HCT116 (cell line): Measurements from ENCODE around the gene DENND4C. TPM values are rescaled to one million over a fixed set of nuclear protein-coding genes. Genes with fewer than 3 reads are reported as not detected.

ENCODE experiments used
- ATAC-seq: fragments of 200-7000 bp; cut with Tn5 transposase; 2 replicates; pipeline ENCODE4 v1.9.1; 2020; ENCODE audit warnings: mild to moderate bottlenecking, moderate library complexity
- BruUV-seq: library from RNA; stranded (reverse); fragments of 400-500 nt; replicated peaks from 2 replicates; lab custom pipeline; 2021; lab: Mats Ljungman, UMichigan
- CTCF ChIA-PET: fragments of 300-600 bp; sonication (Branson Sonifier 250); formaldehyde crosslinking; loops from one replicate; lab custom pipeline; 2021; ENCODE audit warnings: antibody characterized with exemption; lab: Charles Lee
- POLR2A ChIA-PET: fragments of 300-600, 350-600 bp; sonication (Branson Sonifier 250); formaldehyde crosslinking; loops from one replicate; lab custom pipeline; 2021; ENCODE audit warnings: antibody characterized with exemption; lab: Charles Lee
- RAD21 ChIA-PET, 2 experiments: fragments of 300-600 bp; sonication (Branson Sonifier 250); formaldehyde crosslinking; loops; one replicate each; lab custom pipeline; 2023; ENCODE audit warnings: low total read pairs in 2 of 2; ENCODE audit not compliant: uncharacterized antibody in 2 of 2, unreplicated experiment in 2 of 2, low non-redundant PET in 1 of 2; lab: Charles Lee
- DNase-seq: peaks from one replicate; pipeline ENCODE4 v3.0.0-alpha.2; 2010; ENCODE audit warnings: low read depth, low spot score
- H2AFZ ChIP-seq: fragments of 200-600 bp; shearing (Covaris generic), sonication (generic); 2 replicates; pipeline ENCODE4 v1.6.1; 2017; ENCODE audit warnings: low read depth, mixed run types, mixed read lengths, antibody characterized with exemption, low read length; ENCODE audit not compliant: poor library complexity, severe bottlenecking
- H3K27ac ChIP-seq: 2 replicates; pipeline ENCODE4 v1.5.1; 2012; ENCODE audit warnings: low read depth, low read length
- H3K27me3 ChIP-seq: fragments of 200-600 bp; sonication (generic); 2 replicates; pipeline ENCODE4 v1.6.1; 2016; ENCODE audit warnings: mixed run types, low read length, mixed read lengths; ENCODE audit not compliant: insufficient read depth
- H3K36me3 ChIP-seq, 2 experiments: fragments of 200-500 bp in 1 of 2; fragments of 200-600 bp in 1 of 2; sonication (Bioruptor generic) in 1 of 2; sonication (generic) in 1 of 2; 2 replicates each; pipeline versions ENCODE4 v1.5.1 to v1.6.1; 2014 to 2016; ENCODE audit warnings: low read length in 2 of 2, inconsistent platforms in 1 of 2, mixed read lengths in 1 of 2, mixed run types in 1 of 2; ENCODE audit not compliant: insufficient read depth in 2 of 2, control insufficient read depth in 1 of 2
- H3K4me1 ChIP-seq, 2 experiments: fragments of 200-600 bp in 1 of 2; sonication (generic) in 1 of 2; 2 replicates each; pipeline versions ENCODE4 v1.5.1 to v1.6.1; 2012 to 2017; ENCODE audit warnings: low read length in 2 of 2, inconsistent platforms in 1 of 2, mild to moderate bottlenecking in 1 of 2, mixed read lengths in 1 of 2, mixed run types in 1 of 2, moderate library complexity in 1 of 2; ENCODE audit not compliant: insufficient read depth in 2 of 2, control insufficient read depth in 1 of 2
- H3K4me2 ChIP-seq: fragments of 200-600 bp; sonication (generic); 2 replicates; pipeline ENCODE4 v1.6.1; 2017; ENCODE audit warnings: mixed run types, low read length, mixed read lengths
- H3K4me3 ChIP-seq, 2 experiments: fragments of 200-600 bp in 1 of 2; sonication (generic) in 1 of 2; replicated peaks in 1 of 2; 2 replicates each; pipeline ENCODE4 v1.5.1; 2011 to 2016; ENCODE audit warnings: low read length in 2 of 2, control low read depth in 1 of 2, low read depth in 1 of 2, mild to moderate bottlenecking in 1 of 2, mixed read lengths in 1 of 2, mixed run types in 1 of 2
- H3K79me2 ChIP-seq: fragments of 200-600 bp; sonication (generic); 2 replicates; pipeline ENCODE4 v1.6.1; 2017; ENCODE audit warnings: mild to moderate bottlenecking, mixed run types, low read length, moderate library complexity, mixed read lengths; ENCODE audit not compliant: insufficient read depth
- H3K9ac ChIP-seq: fragments of 200-600 bp; sonication (generic); 2 replicates; pipeline ENCODE4 v1.6.1; 2016; ENCODE audit warnings: low read length, mixed read lengths
- H3K9me2 ChIP-seq: fragments of 200-600 bp; sonication (generic), shearing (Covaris generic); 2 replicates; pipeline ENCODE4 v1.6.1; 2017; ENCODE audit warnings: mixed run types, mild to moderate bottlenecking, moderate library complexity; ENCODE audit not compliant: insufficient read depth
- H3K9me3 ChIP-seq, 2 experiments: fragments of 200-500 bp in 1 of 2; fragments of 200-600 bp in 1 of 2; sonication (Bioruptor generic) in 1 of 2; sonication (generic) in 1 of 2; 2 replicates each; pipeline ENCODE4 v1.6.1; 2014 to 2017; ENCODE audit warnings: low read length in 2 of 2, mixed read lengths in 2 of 2, inconsistent platforms in 1 of 2, low read depth in 1 of 2, mild to moderate bottlenecking in 1 of 2, mixed run types in 1 of 2, moderate library complexity in 1 of 2; ENCODE audit not compliant: control insufficient read depth in 1 of 2, insufficient read depth in 1 of 2
- H4K20me1 ChIP-seq: fragments of 200-600 bp; sonication (generic), shearing (Covaris generic); 2 replicates; pipeline ENCODE4 v1.6.1; 2017; ENCODE audit warnings: mixed run types, mild to moderate bottlenecking, moderate library complexity; ENCODE audit not compliant: insufficient read depth
- ATF3 ChIP-seq: IDR thresholded peaks from 2 replicates; pipeline ENCODE4 v1.6.1; 2012
- CEBPB ChIP-seq: IDR thresholded peaks from 2 replicates; pipeline ENCODE4 v1.6.1; 2012; ENCODE audit warnings: low read depth
- CTCF ChIP-seq, 3 experiments: fragments of 200-600 bp in 1 of 3; sonication (generic) in 1 of 3; IDR thresholded peaks in 2 of 3; conservative IDR thresholded peaks in 1 of 3; 2 replicates each; pipeline ENCODE4 v1.5.1; 2012 to 2017; ENCODE audit warnings: low read depth in 2 of 3, low read length in 2 of 3, antibody characterized with exemption in 1 of 3, borderline replicate concordance in 1 of 3, control low read depth in 1 of 3, mild to moderate bottlenecking in 1 of 3, mixed read lengths in 1 of 3, mixed run types in 1 of 3, moderate library complexity in 1 of 3; ENCODE audit not compliant: insufficient read depth in 1 of 3
- EGR1 ChIP-seq: IDR thresholded peaks from 2 replicates; pipeline ENCODE4 v1.6.1; 2012; ENCODE audit warnings: low read depth
- ELF1 ChIP-seq: IDR thresholded peaks from 2 replicates; pipeline ENCODE4 v1.6.1; 2012; ENCODE audit warnings: low read depth, borderline replicate concordance
- EZH2phosphoT487 ChIP-seq: fragments of 200-600 bp; IDR thresholded peaks from 2 replicates; pipeline ENCODE4 v1.6.1; 2018; ENCODE audit warnings: antibody characterized with exemption, borderline replicate concordance
- JUND ChIP-seq: IDR thresholded peaks from 2 replicates; pipeline ENCODE4 v1.6.1; 2012
- POLR2A ChIP-seq: IDR thresholded peaks from 2 replicates; pipeline ENCODE4 v1.7.0; 2011; ENCODE audit warnings: borderline replicate concordance; ENCODE audit not compliant: insufficient read depth, insufficient read length; ENCODE audit errors: extremely low read depth
- POLR2AphosphoS5 ChIP-seq: IDR thresholded peaks from 2 replicates; pipeline ENCODE4 v1.6.1; 2011; ENCODE audit warnings: mild to moderate bottlenecking, low read depth, low read length, moderate library complexity
- RAD21 ChIP-seq: IDR thresholded peaks from 2 replicates; pipeline ENCODE4 v1.6.1; 2012; ENCODE audit warnings: low read depth, mild to moderate bottlenecking
- SIN3A ChIP-seq: IDR thresholded peaks from 2 replicates; pipeline ENCODE4 v1.6.1; 2012; ENCODE audit warnings: low read depth
- SRF ChIP-seq: IDR thresholded peaks from 2 replicates; pipeline ENCODE4 v1.6.1; 2012; ENCODE audit warnings: low read depth
- TCF7L2 ChIP-seq: IDR thresholded peaks from 2 replicates; pipeline ENCODE4 v1.7.0; 2011; ENCODE audit warnings: borderline replicate concordance, inconsistent platforms; ENCODE audit not compliant: insufficient read depth, insufficient read length; ENCODE audit errors: extremely low read depth
- YY1 ChIP-seq: IDR thresholded peaks from 2 replicates; pipeline ENCODE4 v1.6.1; 2011; ENCODE audit warnings: low read length, low read depth, moderate library complexity, mild to moderate bottlenecking; ENCODE audit not compliant: insufficient replicate concordance; ENCODE audit errors: extremely low read depth
- intact Hi-C: fragments of 100-400 bp; cut with micrococcal nuclease; formaldehyde crosslinking; loops from 2 replicates; pipeline ENCODE4 v1.10.0; 2022
- total RNA-seq: library from RNA; stranded (reverse); gene quantifications from one replicate; pipeline ENCODE4 v1.2.1, GENCODE V29; 2021; ENCODE audit not compliant: unreplicated experiment
- TF ChIP-seq, protein P1 (sequence below): IDR thresholded peaks from 2 replicates; pipeline ENCODE4 v1.6.1; 2011; ENCODE audit warnings: mild to moderate bottlenecking, low read length, moderate library complexity; ENCODE audit not compliant: insufficient replicate concordance; ENCODE audit errors: extremely low read depth
- TF ChIP-seq, protein P2 (sequence below): IDR thresholded peaks from 2 replicates; pipeline ENCODE4 v1.6.1; 2012; ENCODE audit warnings: low read depth

The DENND4C gene
- total RNA-seq, 1 experiment from 2014 or later, result 20.9 TPM

DNA sequence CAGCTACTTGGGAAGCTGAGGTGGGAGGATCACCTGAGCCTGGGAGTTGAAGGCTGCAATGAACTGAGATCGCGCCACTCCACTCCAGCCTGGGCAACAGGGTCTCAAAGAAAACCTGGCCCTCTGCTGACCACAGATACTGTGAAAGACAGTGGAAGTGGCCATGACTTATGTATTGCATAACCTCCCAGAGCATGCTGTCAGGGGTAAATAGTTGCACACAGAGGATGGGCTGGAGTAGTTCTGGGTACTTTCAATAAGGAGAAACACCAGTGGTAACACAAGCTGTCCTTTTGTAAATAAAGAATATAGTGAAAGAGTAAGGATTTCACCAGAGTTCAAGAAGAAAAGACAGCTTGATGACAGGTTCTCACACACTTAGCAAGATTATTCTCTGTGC, 180.1 kb downstream of the DENND4C start:
- no peak for DNase-seq
- H4K20me1 ChIP-seq, result no peaks in the 10 kb centered on the region
- no peaks in the 10 kb centered on the region for H3K9me3 ChIP-seq
- no peak for TF ChIP-seq CEBPB
- TF ChIP-seq POLR2AphosphoS5, result no peak
- no peak for TF ChIP-seq YY1
- TF ChIP-seq EGR1, result no peak
- no peak for TF ChIP-seq SRF
- TF ChIP-seq RAD21, result no peak
- TF ChIP-seq, protein P1, sequence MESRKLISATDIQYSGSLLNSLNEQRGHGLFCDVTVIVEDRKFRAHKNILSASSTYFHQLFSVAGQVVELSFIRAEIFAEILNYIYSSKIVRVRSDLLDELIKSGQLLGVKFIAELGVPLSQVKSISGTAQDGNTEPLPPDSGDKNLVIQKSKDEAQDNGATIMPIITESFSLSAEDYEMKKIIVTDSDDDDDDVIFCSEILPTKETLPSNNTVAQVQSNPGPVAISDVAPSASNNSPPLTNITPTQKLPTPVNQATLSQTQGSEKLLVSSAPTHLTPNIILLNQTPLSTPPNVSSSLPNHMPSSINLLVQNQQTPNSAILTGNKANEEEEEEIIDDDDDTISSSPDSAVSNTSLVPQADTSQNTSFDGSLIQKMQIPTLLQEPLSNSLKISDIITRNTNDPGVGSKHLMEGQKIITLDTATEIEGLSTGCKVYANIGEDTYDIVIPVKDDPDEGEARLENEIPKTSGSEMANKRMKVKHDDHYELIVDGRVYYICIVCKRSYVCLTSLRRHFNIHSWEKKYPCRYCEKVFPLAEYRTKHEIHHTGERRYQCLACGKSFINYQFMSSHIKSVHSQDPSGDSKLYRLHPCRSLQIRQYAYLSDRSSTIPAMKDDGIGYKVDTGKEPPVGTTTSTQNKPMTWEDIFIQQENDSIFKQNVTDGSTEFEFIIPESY, result no peak
- TF ChIP-seq EZH2phosphoT487, result no peak
- no peak for TF ChIP-seq ATF3
- no peak for TF ChIP-seq POLR2A
- TF ChIP-seq, protein P2, sequence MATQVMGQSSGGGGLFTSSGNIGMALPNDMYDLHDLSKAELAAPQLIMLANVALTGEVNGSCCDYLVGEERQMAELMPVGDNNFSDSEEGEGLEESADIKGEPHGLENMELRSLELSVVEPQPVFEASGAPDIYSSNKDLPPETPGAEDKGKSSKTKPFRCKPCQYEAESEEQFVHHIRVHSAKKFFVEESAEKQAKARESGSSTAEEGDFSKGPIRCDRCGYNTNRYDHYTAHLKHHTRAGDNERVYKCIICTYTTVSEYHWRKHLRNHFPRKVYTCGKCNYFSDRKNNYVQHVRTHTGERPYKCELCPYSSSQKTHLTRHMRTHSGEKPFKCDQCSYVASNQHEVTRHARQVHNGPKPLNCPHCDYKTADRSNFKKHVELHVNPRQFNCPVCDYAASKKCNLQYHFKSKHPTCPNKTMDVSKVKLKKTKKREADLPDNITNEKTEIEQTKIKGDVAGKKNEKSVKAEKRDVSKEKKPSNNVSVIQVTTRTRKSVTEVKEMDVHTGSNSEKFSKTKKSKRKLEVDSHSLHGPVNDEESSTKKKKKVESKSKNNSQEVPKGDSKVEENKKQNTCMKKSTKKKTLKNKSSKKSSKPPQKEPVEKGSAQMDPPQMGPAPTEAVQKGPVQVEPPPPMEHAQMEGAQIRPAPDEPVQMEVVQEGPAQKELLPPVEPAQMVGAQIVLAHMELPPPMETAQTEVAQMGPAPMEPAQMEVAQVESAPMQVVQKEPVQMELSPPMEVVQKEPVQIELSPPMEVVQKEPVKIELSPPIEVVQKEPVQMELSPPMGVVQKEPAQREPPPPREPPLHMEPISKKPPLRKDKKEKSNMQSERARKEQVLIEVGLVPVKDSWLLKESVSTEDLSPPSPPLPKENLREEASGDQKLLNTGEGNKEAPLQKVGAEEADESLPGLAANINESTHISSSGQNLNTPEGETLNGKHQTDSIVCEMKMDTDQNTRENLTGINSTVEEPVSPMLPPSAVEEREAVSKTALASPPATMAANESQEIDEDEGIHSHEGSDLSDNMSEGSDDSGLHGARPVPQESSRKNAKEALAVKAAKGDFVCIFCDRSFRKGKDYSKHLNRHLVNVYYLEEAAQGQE, result no peak
- no peak for TF ChIP-seq SIN3A
- no peak for TF ChIP-seq ELF1
- no peak for TF ChIP-seq JUND
- TF ChIP-seq CTCF (IDR thresholded peaks at IDR 0.05 in 2 of 3, conservative IDR thresholded peaks at IDR 0.05 in 1 of 3; ENCODE audit: borderline replicate concordance in 1 of 3, insufficient read depth in 1 of 3, low read depth in 2 of 3, low read length in 2 of 3), result no peak
- TF ChIP-seq TCF7L2, result no peak
- no peak overlapping the region for H3K27ac ChIP-seq
- no peak overlapping the region for H3K4me3 ChIP-seq
- peak overlapping the region; percentile 23; the same call in 1 of the 2 replicates for H3K4me2 ChIP-seq
- ChIA-PET POLR2A (no interaction called here), CTCF (no interaction called here), RAD21 (no interaction called here)
- H3K79me2 ChIP-seq, result no peaks in the 10 kb centered on the region
- no peak overlapping the region for H2AFZ ChIP-seq
- no peak overlapping the region for H3K9ac ChIP-seq
- ATAC-seq, result no peak
- peaks cover 9 to 29% of the 10 kb centered on the region in 2 experiments for H3K4me1 ChIP-seq
- H3K36me3 ChIP-seq, result no peaks in the 10 kb centered on the region
- BruUV-seq, result no TSS peak
- intact Hi-C loops, result no loop called here
- no peaks in the 10 kb centered on the region for H3K27me3 ChIP-seq
- no peaks in the 10 kb centered on the region for H3K9me2 ChIP-seq
